ENCODE data around the gene BBOX1. TPM values are rescaled to one million over a fixed set of nuclear protein-coding genes. Genes with fewer than 3 reads are reported as not detected.

Gene BBOX1
- total RNA-seq, 2 experiments from 2014 or later = not detected

GRCh38 chr11:27100534-27100933 is 59.9 kb downstream of the BBOX1 start:
- no peak overlapping the region for H3K27ac Mint-ChIP-seq
- ChIA-PET CTCF (no interaction called here), POLR2A (no interaction called here)
- H3K36me3 Mint-ChIP-seq (ENCODE audit: low read depth) = no peaks in the 10 kb centered on the region
- peaks cover 4% of the 10 kb centered on the region for H3K9me3 Mint-ChIP-seq
- H3K4me3 Mint-ChIP-seq = no peak overlapping the region
- peaks cover 2% of the 10 kb centered on the region for H3K27me3 Mint-ChIP-seq
- DNase-seq = no peak
- H3K4me1 Mint-ChIP-seq = no peaks in the 10 kb centered on the region

GRCh38 chr11:27107548-27107947 is 66.9 kb downstream of the BBOX1 start:
- Mint-ChIP-seq H3K9me3 (peaks cover 2% of the 10 kb centered on the region), H3K36me3 (ENCODE audit: low read depth) (no peaks in the 10 kb centered on the region), H3K27ac (no peak overlapping the region), H3K27me3 (no peaks in the 10 kb centered on the region), H3K4me1 (no peaks in the 10 kb centered on the region), H3K4me3 (no peak overlapping the region)
- no peak for DNase-seq
- ChIA-PET POLR2A (no interaction called here), CTCF (no interaction called here)

DNA sequence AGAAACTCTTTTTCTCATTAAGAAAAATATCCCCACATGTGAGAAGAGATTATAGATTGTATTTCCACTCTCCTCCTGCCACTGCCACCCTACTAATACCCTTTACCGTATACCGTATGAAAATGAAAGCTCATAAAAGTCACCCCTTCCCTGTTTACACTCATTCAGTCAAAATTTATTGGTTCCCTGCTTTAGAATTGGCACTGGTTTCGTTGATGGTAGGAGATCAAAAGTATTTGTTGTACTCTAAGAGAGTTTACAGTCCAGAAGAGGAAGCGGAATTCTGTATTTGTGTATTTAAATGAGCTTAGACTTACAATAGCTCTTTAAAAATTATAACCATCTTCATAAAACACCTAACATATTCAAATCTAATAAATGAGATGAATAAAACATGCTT is 68.2 kb downstream of the BBOX1 start:
- no peaks in the 10 kb centered on the region for H3K4me1 Mint-ChIP-seq
- ChIA-PET CTCF (no interaction called here), POLR2A (no interaction called here)
- DNase-seq = no peak
- H3K27me3 Mint-ChIP-seq = no peaks in the 10 kb centered on the region
- no peaks in the 10 kb centered on the region for H3K36me3 Mint-ChIP-seq (ENCODE audit: low read depth)
- no peak overlapping the region for H3K27ac Mint-ChIP-seq
- H3K4me3 Mint-ChIP-seq = no peak overlapping the region
- H3K9me3 Mint-ChIP-seq = peaks cover 2% of the 10 kb centered on the region

GRCh38 chr11:27111896-27112295 is 71.3 kb downstream of the BBOX1 start:
- H3K9me3 Mint-ChIP-seq = peaks cover 2% of the 10 kb centered on the region
- DNase-seq = no peak
- ChIA-PET CTCF (no interaction called here), POLR2A (no interaction called here)
- no peaks in the 10 kb centered on the region for H3K27me3 Mint-ChIP-seq
- no peaks in the 10 kb centered on the region for H3K36me3 Mint-ChIP-seq (ENCODE audit: low read depth)
- H3K4me1 Mint-ChIP-seq = no peaks in the 10 kb centered on the region
- no peak overlapping the region for H3K27ac Mint-ChIP-seq
- no peak overlapping the region for H3K4me3 Mint-ChIP-seq

DNA sequence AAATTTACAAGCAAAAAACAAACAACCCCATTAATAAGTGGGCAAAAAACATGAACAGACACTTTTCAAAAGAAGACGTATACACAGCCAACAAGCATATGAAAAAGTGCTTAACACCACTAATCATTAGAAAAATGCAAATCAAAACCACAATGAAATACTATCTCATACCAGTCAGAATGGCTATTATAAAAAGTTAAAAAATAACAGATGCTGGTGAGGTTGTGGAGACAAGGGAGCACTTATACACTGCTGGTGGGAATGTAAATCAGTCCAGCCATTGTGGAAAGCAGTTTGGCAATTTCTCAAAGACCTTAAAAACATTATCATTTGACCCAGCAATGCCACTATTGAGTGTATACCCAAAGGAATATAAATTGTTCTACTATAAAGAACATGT is 72.3 kb downstream of the BBOX1 start:
- Mint-ChIP-seq H3K27me3 (no peaks in the 10 kb centered on the region), H3K4me3 (no peak overlapping the region), H3K4me1 (no peaks in the 10 kb centered on the region), H3K9me3 (peaks cover 2% of the 10 kb centered on the region), H3K36me3 (ENCODE audit: low read depth) (no peaks in the 10 kb centered on the region), H3K27ac (no peak overlapping the region)
- no peak for DNase-seq
- CTCF ChIA-PET = no interaction called here
- POLR2A ChIA-PET = no interaction called here

- no peaks in the 10 kb centered on the region for H3K4me1 Mint-ChIP-seq
- DNase-seq = no peak
- CTCF ChIA-PET = no interaction called here
- H3K4me3 Mint-ChIP-seq = no peak overlapping the region
- no peak overlapping the region for H3K27ac Mint-ChIP-seq
- H3K9me3 Mint-ChIP-seq = peaks cover 2% of the 10 kb centered on the region
- no peaks in the 10 kb centered on the region for H3K27me3 Mint-ChIP-seq
- no peaks in the 10 kb centered on the region for H3K36me3 Mint-ChIP-seq (ENCODE audit: low read depth)
- POLR2A ChIA-PET = no interaction called here
Observed at GRCh38 chr11:27115051-27115650, 74.5 kb downstream of the BBOX1 start.

- H3K27ac Mint-ChIP-seq = no peak overlapping the region
- no peaks in the 10 kb centered on the region for H3K27me3 Mint-ChIP-seq
- CTCF ChIA-PET = interaction anchor here (0.7 kb wide), 1 partner anchor 955 kb away, joined by 3 read pairs; no protein-coding TSS in a partner anchor
- no peaks in the 10 kb centered on the region for H3K4me1 Mint-ChIP-seq
- no peaks in the 10 kb centered on the region for H3K9me3 Mint-ChIP-seq
- POLR2A ChIA-PET = no interaction called here
- DNase-seq = no peak
- no peak overlapping the region for H3K4me3 Mint-ChIP-seq
- H3K36me3 Mint-ChIP-seq (ENCODE audit: low read depth) = no peaks in the 10 kb centered on the region
Observed at GRCh38 chr11:27116684-27117083, 76.1 kb downstream of the BBOX1 start.

- DNase-seq = no peak
- Mint-ChIP-seq H3K4me3 (no peak overlapping the region), H3K27me3 (no peaks in the 10 kb centered on the region), H3K27ac (no peak overlapping the region), H3K4me1 (no peaks in the 10 kb centered on the region), H3K9me3 (no peaks in the 10 kb centered on the region), H3K36me3 (ENCODE audit: low read depth) (no peaks in the 10 kb centered on the region)
- ChIA-PET POLR2A (no interaction called here), CTCF (no interaction called here)
Observed at GRCh38 chr11:27118371-27118770, 77.8 kb downstream of the BBOX1 start.

GRCh38 chr11:27118949-27119348 is 78.3 kb downstream of the BBOX1 start:
- Mint-ChIP-seq H3K9me3 (no peaks in the 10 kb centered on the region), H3K4me1 (no peaks in the 10 kb centered on the region), H3K27ac (no peak overlapping the region), H3K4me3 (no peak overlapping the region), H3K27me3 (no peaks in the 10 kb centered on the region), H3K36me3 (ENCODE audit: low read depth) (no peaks in the 10 kb centered on the region)
- DNase-seq = no peak
- CTCF ChIA-PET = no interaction called here
- POLR2A ChIA-PET = no interaction called here

DNA sequence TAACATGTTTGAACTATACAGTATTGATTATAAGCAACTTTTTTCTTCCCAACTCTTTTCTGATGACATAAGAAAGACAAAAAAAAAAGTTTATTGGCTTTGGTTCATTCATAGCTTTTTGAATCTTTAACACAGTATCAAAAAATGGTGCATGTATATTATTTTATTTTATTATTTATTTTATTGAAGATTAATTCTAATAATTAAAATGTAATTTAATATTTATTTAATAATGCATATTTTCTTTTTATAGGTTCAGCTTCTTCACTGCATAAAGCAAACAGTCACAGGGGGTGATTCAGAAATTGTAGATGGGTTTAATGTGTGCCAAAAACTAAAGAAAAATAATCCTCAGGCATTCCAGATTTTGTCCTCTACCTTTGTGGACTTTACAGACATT is 78.8 kb downstream of the BBOX1 start:
- H3K9me3 Mint-ChIP-seq = no peaks in the 10 kb centered on the region
- H3K4me1 Mint-ChIP-seq = no peaks in the 10 kb centered on the region
- H3K36me3 Mint-ChIP-seq (ENCODE audit: low read depth) = no peaks in the 10 kb centered on the region
- no peaks in the 10 kb centered on the region for H3K27me3 Mint-ChIP-seq
- H3K4me3 Mint-ChIP-seq = no peak overlapping the region
- no peak for DNase-seq
- POLR2A ChIA-PET = no interaction called here
- H3K27ac Mint-ChIP-seq = no peak overlapping the region
- CTCF ChIA-PET = no interaction called here

DNA sequence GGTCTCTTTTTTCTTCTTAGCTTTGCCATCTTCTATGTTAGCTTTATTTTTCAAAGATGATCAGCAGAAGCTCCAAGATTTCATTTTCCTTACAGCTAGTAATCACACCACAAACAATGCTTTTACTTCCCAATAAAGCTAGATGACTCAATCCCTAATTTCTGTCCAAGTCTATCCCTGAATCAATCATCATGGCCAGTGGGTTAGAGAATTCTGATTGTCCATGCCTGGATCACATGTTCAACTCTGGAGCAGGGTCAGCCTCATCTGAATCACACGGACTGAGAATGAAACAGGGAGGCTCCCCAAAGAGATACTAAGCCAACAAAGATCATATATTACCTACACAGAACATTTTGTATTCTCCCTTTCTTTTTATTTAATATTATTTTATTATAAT is 79.6 kb downstream of the BBOX1 start:
- Mint-ChIP-seq H3K4me3 (no peak overlapping the region), H3K36me3 (ENCODE audit: low read depth) (no peaks in the 10 kb centered on the region), H3K4me1 (no peaks in the 10 kb centered on the region), H3K27ac (no peak overlapping the region), H3K9me3 (no peaks in the 10 kb centered on the region), H3K27me3 (no peaks in the 10 kb centered on the region)
- ChIA-PET POLR2A (no interaction called here), CTCF (no interaction called here)
- DNase-seq = no peak

DNA sequence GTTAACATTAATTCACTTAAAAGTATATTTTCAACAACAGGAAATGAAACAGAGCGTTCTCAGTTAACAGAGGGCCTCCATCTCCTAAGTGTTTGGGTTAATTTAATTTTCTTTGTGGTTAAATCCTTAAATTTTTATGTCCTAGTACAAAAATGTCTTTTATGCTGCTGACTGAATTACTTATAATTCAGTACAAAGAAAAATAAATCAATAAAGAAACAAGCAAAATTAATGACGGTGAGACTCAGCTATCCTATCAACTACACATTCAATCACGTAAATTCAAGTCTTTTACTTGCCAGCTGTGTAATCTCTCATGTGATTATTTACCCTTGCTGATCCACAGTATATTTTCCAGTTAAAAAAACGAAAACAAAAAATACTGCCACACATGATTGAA is 81.4 kb downstream of the BBOX1 start:
- ChIA-PET POLR2A (no interaction called here), CTCF (no interaction called here)
- Mint-ChIP-seq H3K36me3 (ENCODE audit: low read depth) (no peaks in the 10 kb centered on the region), H3K27me3 (no peaks in the 10 kb centered on the region), H3K4me3 (no peak overlapping the region), H3K9me3 (no peaks in the 10 kb centered on the region), H3K4me1 (no peaks in the 10 kb centered on the region), H3K27ac (no peak overlapping the region)
- DNase-seq = no peak

GRCh38 chr11:27124514-27125264 is 84.1 kb downstream of the BBOX1 start:
- Mint-ChIP-seq H3K27ac (no peak overlapping the region), H3K4me1 (no peaks in the 10 kb centered on the region), H3K9me3 (no peaks in the 10 kb centered on the region), H3K36me3 (ENCODE audit: low read depth) (no peaks in the 10 kb centered on the region), H3K4me3 (no peak overlapping the region), H3K27me3 (no peaks in the 10 kb centered on the region)
- POLR2A ChIA-PET = no interaction called here
- CTCF ChIA-PET = no interaction called here
- no peak for DNase-seq

DNA sequence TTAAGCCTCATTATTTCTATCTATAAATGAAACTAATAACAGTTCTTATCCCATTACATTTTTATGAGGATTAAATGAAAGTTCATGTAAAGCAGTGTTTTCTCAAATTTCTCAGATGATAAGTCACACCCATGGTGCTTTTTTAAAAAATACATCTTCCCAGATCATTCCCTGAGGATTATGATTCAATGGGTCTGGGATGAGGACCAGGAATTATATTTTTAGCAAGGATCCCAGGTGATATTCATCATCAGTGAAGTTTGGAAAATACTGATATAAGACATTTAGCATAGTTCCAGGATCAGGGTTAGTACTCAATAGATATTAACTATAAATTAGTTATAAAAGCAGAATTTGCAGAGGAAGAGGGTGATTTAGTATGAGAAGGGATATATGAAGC is 89.1 kb downstream of the BBOX1 start:
- Mint-ChIP-seq H3K36me3 (ENCODE audit: low read depth) (no peaks in the 10 kb centered on the region), H3K27me3 (no peaks in the 10 kb centered on the region), H3K9me3 (no peaks in the 10 kb centered on the region), H3K27ac (no peak overlapping the region), H3K4me3 (no peak overlapping the region), H3K4me1 (no peaks in the 10 kb centered on the region)
- ChIA-PET POLR2A (no interaction called here), CTCF (no interaction called here)
- no peak for DNase-seq
